Astrocyte of the spinal cord (primary cell): ENCODE results near the gene NKD2.
"Not testable (repeated sequence)": the region's sequence is repeated elsewhere in the genome, so short reads cannot be mapped to it uniquely, and the experiment has no call there.

ENCODE experiments used
- DNase-seq: peaks from one replicate; pipeline ENCODE4 v3.0.0; 2011; ENCODE audit warnings: low read depth, low spot score
- H3K4me3 ChIP-seq: 2 replicates; pipeline ENCODE4 v1.5.1; 2011; ENCODE audit warnings: low read depth, mild to moderate bottlenecking, low read length, moderate library complexity
- in situ Hi-C: cut with HindIII; loops from 2 replicates; pipeline ENCODE4 v1.10.0; 2017; ENCODE audit warnings: low sequenced_read_pairs
- TF ChIP-seq, protein P1 (sequence below): IDR thresholded peaks from 2 replicates; pipeline ENCODE4 v1.5.1; 2012; ENCODE audit warnings: low read depth, mild to moderate bottlenecking, low read length, inconsistent platforms

Gene NKD2

DNA sequence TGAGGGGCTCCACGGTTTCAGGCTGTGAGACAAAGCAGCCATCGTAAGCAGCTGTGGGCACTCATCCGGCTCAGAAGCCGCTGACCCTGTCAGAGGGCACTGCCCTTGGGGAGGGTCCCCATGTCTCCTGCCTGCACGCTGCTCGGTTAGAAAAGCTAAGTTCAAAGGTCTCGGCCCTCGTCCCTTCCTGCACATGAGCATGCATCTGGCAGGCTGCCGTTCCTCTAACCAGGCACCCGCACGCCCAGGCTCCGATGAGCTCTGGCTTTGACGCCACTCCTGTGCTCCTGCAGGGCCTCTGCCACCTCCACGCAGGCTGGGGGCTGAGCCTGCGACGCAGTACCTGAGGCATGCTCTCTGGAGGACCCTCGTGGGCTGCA, 51.3 kb downstream of the NKD2 start:
- in situ Hi-C loops = no loop called here
- no peak for DNase-seq
- TF ChIP-seq, protein P1, sequence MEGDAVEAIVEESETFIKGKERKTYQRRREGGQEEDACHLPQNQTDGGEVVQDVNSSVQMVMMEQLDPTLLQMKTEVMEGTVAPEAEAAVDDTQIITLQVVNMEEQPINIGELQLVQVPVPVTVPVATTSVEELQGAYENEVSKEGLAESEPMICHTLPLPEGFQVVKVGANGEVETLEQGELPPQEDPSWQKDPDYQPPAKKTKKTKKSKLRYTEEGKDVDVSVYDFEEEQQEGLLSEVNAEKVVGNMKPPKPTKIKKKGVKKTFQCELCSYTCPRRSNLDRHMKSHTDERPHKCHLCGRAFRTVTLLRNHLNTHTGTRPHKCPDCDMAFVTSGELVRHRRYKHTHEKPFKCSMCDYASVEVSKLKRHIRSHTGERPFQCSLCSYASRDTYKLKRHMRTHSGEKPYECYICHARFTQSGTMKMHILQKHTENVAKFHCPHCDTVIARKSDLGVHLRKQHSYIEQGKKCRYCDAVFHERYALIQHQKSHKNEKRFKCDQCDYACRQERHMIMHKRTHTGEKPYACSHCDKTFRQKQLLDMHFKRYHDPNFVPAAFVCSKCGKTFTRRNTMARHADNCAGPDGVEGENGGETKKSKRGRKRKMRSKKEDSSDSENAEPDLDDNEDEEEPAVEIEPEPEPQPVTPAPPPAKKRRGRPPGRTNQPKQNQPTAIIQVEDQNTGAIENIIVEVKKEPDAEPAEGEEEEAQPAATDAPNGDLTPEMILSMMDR = no peak
- H3K4me3 ChIP-seq = no peak overlapping the region

- no peak overlapping the region for H3K4me3 ChIP-seq
- TF ChIP-seq, protein P1 = no peak
- no peak for DNase-seq
- in situ Hi-C loops = no loop called here
Observed at GRCh38 chr5:1060535-1060981, 52.0 kb downstream of the NKD2 start.

DNA sequence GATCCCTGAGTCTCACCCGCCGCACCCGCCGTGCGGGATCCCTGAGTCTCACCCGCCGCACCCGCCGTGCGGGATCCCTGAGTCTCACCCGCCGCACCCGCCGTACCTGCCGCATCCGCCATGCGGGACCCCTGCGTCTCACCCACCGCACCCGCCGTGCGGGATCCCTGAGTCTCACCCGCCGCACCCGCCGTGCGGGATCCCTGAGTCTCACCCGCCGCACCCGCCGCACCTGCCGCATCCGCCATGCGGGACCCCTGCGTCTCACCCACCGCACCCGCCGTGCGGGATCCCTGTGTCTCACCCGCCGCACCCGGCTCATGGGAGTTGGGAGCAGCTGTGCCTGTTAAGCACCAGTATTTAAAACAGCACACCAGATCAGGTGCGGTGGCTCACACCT, 52.7 kb downstream of the NKD2 start:
- DNase-seq, H3K4me3 ChIP-seq, in situ Hi-C loops: not testable (repeated sequence)

GRCh38 chr5:1061916-1062315, 53.3 kb downstream of the NKD2 start:
- DNase-seq = no peak
- no peak overlapping the region for H3K4me3 ChIP-seq
- TF ChIP-seq, protein P1 = no peak
- in situ Hi-C loops = no loop called here

GRCh38 chr5:1062761-1063568, 54.4 kb downstream of the NKD2 start:
- DNase-seq = no peak
- in situ Hi-C loops = no loop called here
- TF ChIP-seq, protein P1 = no peak
- H3K4me3 ChIP-seq = no peak overlapping the region

- in situ Hi-C loops = no loop called here
- TF ChIP-seq, protein P1 = no peak
- no peak overlapping the region for H3K4me3 ChIP-seq
- no peak for DNase-seq
Observed at GRCh38 chr5:1063661-1064382, 55.2 kb downstream of the NKD2 start.

DNA sequence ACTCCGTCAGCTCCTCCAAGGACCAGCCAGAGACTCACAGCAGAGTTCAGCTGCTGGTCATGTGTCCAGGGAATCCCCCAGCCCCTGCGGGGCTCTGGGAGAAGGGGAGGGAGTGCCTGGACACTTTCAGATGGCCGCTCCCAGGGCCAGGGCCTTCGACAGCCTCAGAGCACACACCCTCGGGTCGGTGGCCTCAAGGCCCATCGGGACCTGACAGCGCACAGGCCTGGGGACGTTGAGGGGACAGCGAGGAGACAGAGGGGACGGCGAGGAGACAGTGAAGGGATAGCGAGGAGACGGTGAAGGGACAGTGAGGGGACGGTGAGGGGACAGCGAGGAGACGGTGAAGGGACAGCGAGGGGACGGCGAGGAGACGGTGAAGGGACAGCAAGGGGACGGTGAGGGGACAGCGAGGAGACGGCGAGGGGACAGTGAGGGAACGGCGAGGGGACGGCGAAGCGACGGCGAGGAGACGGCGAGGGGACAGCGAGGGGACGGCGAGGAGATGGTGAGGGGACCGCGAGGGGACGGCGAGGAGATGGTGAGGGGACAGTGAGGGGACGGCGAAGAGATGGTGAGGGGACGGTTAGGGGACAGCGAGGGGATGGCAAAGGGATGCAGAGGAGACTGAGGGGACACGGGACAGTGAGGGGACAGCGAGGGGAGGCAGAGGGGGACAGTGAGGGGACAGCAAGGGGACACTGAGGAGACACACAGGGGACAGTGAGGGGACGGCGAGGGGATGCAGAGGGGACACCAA, 56.0 kb downstream of the NKD2 start:
- no peak overlapping the region for H3K4me3 ChIP-seq
- TF ChIP-seq, protein P1 = no peak
- no peak for DNase-seq
- in situ Hi-C loops = no loop called here
